ENCODE data around the gene RASAL3. TPM values are rescaled to one million over a fixed set of nuclear protein-coding genes. Genes with fewer than 3 reads are reported as not detected.

The RASAL3 gene
- total RNA-seq, 1 donor from 2014 or later, result 16.9 TPM

DNA sequence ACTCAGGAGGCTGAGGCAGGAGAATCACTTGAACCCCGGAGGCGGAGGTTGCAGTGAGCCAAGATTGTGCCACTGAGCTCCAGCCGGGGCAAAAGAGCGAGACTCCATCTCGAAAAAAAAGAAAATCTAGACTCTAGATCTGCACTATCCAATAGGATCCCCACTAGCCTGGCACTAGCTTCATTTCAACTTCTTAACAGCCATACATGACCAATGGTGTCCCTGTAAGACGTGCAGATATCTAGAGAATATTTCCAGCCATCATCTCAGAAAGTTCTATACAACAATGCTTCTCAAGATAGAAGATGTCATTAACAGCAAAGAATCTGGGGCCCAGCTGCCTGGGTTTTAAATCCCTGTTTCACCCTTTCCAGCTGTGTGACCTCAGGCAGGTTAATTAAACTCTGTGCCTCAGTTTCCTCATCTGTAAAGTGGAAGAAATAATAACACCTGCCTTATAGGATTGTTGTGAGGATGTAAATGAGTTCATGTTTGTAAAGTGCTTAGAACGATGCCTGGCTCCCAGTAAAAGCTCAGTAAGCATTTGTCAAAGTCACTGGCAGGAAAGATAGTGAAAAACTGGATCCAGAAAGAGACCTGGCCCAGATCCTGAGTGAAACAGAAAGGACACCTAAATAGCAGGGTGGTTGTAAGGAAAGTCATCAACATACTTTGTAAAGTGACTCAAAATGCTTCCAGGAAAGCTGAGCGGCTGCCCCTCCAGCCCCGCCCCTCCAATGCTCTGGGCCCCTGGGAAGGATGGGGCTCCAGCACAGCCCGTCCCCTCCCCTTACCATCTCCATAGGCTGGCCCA, 28.1 kb downstream of the RASAL3 start:
- DNase-seq (ENCODE audit: low read depth in 2 of 2), result no peak

GRCh38 chr19:15433519-15434069, 30.8 kb downstream of the RASAL3 start:
- no peak for DNase-seq (ENCODE audit: low read depth in 2 of 2)

DNA sequence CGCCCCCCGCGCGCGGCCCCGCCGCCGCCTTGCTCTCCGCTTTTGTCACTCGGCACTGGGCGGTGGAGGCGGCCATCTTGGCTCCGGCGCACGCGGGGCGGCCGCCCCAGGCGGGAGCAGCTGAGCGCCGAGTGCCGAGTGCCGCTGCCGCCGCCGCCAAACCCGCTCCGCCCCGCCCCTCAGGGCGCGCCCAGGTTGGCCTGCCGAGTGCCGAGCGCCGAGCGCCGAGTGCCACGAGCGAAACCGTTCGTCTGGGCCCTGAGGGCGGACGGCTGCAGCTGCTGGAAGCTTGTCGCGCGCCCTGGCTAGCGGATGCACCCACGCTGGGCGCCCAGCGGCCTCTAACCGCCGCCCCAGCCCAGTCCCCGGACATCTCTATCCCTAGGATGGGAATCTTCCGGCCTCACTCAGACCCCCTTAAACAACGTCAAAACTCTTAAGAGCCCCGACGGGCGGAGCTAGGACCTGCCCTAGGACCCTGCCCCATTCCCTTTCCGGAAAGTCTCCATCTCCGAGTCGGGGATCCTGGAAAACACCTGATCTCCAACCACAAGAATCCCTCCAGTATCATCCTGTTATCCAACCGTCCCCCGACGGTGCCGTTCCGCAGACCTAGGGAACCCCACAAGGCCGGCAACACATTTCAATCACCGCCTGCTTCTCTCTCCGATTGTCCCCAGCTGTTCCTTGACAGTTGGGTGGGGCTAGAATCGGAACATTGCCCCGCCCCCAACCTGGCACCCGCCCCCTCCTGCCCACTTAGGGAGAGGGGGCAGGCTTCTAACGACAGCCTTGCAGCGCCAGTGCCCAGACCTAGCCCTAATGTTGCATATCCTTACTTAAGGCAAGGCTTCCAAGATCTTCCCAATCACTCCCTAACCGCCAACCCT, 31.5 kb downstream of the RASAL3 start:
- DNase-seq (ENCODE audit: low read depth in 2 of 2), result peak; percentile 92 to 94

DNA sequence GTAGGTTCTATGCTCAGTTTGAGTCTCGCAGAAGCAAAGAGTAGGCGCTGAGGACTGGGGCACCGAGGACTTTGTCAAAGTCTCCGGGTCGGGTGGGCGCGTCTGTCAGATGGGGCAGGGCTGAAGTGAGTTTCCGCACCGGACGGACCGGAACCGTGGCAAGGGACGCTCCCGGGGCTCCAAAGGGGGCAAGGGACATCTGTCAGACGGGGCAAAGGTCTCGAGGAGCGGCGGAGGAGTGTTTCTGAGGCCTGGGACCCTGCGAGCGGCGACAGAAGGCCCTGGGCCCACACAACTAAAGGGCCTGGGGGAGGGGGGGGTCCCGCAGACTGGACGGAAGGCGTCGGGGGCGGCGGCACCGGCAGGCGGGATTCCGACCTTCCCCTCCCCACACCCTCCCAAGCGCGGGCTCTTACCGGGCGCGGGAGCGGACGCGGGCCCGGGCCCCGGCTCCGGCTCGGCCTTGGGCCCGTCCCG, 32.3 kb downstream of the RASAL3 start:
- DNase-seq (ENCODE audit: low read depth in 2 of 2), result peak in 1 of 2 donors; percentile 42

DNA sequence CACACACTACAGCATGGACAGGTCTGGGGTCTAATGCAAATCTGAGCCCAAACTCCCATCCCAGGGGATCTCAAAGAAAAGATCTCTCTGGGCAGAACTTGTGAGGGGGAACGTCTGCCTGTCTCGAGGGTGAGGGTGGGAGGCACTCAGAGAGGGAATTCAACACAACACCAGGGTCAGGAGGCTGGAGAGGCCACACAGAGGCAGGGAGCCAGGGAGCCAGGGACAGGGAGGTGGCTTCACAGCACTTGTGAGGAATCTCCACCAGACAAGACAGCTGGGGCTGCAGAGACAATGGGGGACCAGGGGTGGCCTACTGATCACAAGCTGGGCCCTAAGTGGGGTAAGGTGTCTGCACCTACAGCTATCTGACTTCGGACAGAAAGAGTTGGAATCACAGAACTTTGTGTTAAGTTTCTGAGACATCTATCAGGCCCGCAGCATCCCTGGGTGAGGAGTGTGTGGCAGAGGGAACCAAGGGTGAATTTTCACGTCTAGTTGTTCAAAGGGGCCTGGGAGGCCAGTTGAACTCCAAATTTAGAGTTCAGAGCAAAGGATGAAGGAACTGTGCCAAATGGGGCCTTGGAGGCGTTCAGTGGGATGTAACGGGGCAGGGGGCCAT, 32.8 kb downstream of the RASAL3 start:
- no peak for DNase-seq (ENCODE audit: low read depth in 2 of 2)

GRCh38 chr19:15430526-15431120, 33.7 kb downstream of the RASAL3 start:
- DNase-seq (ENCODE audit: low read depth in 2 of 2), result no peak

DNA sequence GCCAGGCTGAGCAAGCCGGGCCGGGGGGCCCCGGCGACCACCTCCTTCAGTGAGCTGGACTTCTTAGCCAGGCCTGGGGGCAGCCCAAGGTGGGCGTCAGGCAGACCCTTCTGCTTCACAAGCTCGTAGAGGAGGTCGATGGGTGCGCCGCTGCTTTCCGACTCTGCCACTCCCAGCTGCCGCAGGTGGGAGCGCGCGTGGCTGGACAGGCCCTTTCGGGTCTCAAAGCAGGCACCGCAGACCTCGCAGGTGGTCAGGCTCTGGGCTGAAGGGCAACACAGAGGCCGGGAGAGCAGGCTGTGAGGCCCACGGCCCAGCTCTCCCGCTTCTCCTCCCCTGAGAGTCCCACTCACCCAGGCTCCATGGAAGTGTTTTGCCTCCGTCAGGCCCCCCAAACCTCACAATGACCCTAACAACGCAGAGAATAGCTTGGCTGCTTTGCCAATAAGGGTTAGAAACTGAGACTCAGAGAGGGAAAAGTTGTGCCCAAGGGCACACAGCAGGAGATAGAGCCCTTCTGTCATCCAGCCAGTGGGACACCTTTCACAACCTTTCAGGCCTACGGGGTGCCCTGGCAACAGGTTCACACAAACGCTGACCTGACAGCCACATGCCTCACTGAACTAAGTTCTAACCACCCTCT, 34.4 kb downstream of the RASAL3 start:
- no peak for DNase-seq (ENCODE audit: low read depth in 2 of 2)

- no peak for DNase-seq (ENCODE audit: low read depth in 2 of 2)
Measured at GRCh38 chr19:15428956-15429824, 35.2 kb downstream of the RASAL3 start.

GRCh38 chr19:15427991-15428471, 36.3 kb downstream of the RASAL3 start:
- no peak for DNase-seq (ENCODE audit: low read depth in 2 of 2)

DNA sequence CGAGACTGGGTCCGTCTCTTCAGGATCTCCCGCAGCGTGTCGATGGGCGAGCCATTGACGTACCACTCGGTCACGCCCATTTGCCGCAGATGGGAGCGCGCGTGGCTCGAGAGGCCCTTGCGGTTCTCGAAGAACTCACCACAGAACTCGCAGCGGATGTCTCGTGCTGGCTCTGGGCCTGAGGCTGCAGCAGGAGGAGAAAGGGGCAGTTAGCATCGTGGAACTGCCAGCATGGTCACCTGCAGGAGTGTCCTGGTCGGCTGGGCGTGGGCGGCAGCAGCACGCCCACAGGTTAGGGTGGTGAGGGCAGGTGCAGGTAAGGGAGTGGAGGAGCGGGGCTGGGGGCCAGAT, 37.0 kb downstream of the RASAL3 start:
- no peak for DNase-seq (ENCODE audit: low read depth in 2 of 2)

- peak in 1 of 2 donors; percentile 20 for DNase-seq (ENCODE audit: low read depth in 2 of 2)
Measured at GRCh38 chr19:15426485-15427349, 37.6 kb downstream of the RASAL3 start.

GRCh38 chr19:15425321-15425950, 38.9 kb downstream of the RASAL3 start:
- no peak for DNase-seq (ENCODE audit: low read depth in 2 of 2)

DNA sequence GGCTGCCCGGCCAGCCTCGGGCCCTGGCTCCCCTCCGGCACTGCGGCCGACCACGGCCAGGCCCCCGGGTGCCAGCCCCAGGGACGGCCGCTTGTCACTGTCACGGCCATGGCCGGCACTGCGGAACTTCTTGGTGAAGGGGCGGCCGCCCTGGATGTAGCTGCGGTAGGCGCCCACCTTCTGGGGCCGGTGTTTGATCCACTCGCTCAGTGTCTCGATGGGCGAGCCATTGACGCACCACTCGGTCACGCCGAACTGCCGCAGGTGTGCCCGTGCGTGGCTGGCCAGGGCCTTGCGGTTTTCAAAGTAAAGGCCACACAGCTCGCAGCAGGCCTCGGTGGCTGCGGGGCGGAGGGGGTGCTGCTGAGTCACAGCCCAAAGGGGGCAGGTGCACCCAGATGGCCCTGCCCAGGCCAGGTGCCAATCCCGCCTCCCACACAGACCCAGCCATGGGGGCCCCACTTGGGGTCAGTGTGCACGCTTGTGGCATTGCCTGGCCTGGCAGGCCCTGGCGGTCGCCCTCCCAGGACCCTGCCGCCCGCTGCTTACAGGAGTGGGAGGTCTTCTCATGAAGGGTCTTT, 39.6 kb downstream of the RASAL3 start:
- no peak for DNase-seq (ENCODE audit: low read depth in 2 of 2)

DNA sequence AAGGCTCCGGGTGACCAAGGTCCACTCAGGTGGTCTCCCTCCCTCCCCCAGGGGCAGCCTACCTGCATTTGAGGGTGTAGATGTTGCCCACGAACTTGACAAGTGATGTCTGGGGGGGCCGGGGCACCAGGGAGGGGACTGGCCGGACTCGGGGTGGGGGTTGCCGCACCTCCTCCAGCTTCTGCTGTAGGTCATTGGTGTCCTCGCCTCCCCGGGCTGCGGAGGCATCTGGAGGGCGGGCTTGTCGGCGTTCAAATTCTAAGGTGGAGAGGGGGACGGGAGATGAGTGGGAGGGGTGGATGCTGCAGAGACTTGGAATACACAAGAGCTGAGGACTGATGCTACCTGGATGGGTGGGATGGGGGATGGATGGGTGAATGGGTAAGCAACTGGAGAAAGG, 40.2 kb downstream of the RASAL3 start:
- no peak for DNase-seq (ENCODE audit: low read depth in 2 of 2)

DNA sequence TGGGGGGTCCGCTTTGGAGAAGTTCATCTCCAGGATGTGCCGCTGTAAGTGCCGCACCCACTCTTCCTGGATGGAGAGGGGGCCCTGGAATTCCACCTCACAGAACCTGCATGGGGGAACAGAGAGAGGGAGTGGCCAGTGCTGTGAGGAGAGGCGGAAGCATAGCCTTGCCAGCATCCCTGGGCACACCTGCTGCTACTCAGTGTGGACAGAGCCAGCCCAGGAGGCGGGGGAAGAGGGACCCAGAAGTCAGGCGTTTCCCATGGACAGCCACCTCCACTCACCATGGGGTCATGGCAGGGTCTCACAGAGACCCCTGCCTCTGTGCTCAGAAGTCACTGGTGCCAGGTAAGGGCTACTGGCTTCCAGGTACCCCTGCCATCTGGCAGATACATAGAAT, 41.2 kb downstream of the RASAL3 start:
- DNase-seq (ENCODE audit: low read depth in 2 of 2), result no peak

DNA sequence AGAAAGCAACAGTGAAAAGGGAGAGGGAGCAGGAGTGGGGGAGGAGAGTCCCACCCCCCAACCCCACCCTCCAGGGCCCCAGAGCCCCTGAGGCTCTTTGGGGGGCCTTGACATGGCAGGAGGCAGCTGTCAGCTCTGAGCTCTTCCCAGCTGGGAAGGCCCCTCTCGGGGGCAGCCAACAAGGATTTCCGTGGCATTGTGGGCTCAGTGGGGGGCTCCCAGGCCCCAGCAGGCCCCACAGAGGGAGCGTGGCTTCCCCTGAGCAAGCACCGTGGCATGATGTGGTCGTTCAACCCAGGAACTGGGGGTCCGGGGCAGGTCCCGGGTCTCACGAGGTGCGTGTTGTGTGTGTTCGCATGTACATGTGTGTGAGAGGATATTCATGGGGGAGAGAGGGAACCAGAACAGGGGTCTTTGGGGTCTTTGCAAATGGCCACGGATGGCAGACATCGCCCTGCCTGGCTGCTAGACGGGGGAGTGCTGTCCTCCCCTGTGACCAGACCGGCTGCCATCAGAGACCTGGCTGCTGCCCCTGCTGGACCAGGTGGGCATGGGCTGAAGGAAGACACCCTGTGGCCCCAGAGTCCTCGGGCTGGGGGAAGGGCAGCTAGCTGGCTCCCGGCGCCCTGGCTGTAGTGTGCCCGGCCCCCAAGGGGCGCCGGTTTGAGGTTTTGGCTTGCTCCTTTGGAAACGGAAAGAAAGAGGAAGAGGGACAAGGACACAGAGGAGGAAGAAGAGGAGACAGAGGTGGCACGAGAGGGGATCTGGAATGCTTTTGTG, 41.9 kb downstream of the RASAL3 start:
- DNase-seq (ENCODE audit: low read depth in 2 of 2), result no peak

DNA sequence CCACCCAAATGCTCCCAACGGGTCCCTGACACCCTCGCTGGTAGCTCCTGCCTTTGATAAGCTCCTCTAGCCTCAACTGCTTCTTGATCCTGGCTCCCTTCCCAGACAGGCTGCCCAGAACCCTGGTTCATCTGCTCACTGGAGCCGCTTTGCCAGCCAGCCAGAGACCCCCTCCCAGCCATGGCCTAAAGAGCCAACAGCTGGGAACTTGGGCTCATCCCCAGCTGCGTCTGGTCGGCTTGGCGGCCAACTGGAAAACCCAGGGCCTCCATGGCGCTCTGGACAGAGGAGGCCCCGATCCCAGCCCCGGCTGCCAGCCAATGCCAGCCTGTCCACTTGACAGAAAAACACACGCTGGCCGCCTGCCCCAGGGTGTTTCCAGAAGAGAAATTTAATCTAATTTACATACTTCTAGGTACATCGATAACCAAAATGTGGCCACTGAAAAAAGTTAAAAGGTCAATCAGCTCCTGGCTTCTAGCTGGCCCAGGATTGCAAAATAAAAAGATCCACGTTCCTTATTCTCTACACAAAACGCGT, 42.6 kb downstream of the RASAL3 start:
- DNase-seq (ENCODE audit: low read depth in 2 of 2), result no peak

Measured in lung microvascular endothelial cell (primary cell).